ENCODE data around the gene IFITM1.
"Not testable (repeated sequence)": the region's sequence is repeated elsewhere in the genome, so short reads cannot be mapped to it uniquely, and the experiment has no call there.

IFITM1 gene

GRCh38 chr11:313787-314553 lies at the start of gene IFITM1:
TSS of gene IFITM1 (plus strand) at chr11:314040. CDS start at chr11:314171, 131 bp downstream.
- peak; percentile 49 to 59 for DNase-seq

GRCh38 chr11:266676-267439 lies 47.0 kb upstream of the IFITM1 start:
- peak; percentile 24 to 45 for DNase-seq

- peak; percentile 38 to 53 for DNase-seq
These were observed 46.3 kb upstream of the IFITM1 start for GRCh38 chr11:267491-267994.

- not testable (repeated sequence) for DNase-seq
These were observed 45.1 kb upstream of the IFITM1 start for GRCh38 chr11:268716-269145.

- no peak for DNase-seq
These were observed 44.5 kb upstream of the IFITM1 start for GRCh38 chr11:269146-269890.

GRCh38 chr11:270451-271318 lies 43.2 kb upstream of the IFITM1 start:
- no peak for DNase-seq

- DNase-seq = no peak
These were observed 42.5 kb upstream of the IFITM1 start for GRCh38 chr11:271319-271715.

- DNase-seq = no peak
These were observed 41.5 kb upstream of the IFITM1 start for GRCh38 chr11:272195-272930.

- no peak for DNase-seq
These were observed 41.0 kb upstream of the IFITM1 start for GRCh38 chr11:272931-273198.

- DNase-seq = no peak
These were observed 37.6 kb upstream of the IFITM1 start for GRCh38 chr11:276219-276618.

GRCh38 chr11:278001-278951 lies 35.6 kb upstream of the IFITM1 start, which contains the start of gene NLRP6:
TSS of gene NLRP6 (plus strand) at chr11:278407. CDS start at chr11:278570, 163 bp downstream.
- DNase-seq = no peak

GRCh38 chr11:279040-279965 lies 34.5 kb upstream of the IFITM1 start:
- no peak for DNase-seq

GRCh38 chr11:279966-280705 lies 33.7 kb upstream of the IFITM1 start:
- peak; percentile 50 to 52 for DNase-seq

- DNase-seq = no peak
These were observed 32.9 kb upstream of the IFITM1 start for GRCh38 chr11:280706-281485.

- DNase-seq = no peak
These were observed 32.2 kb upstream of the IFITM1 start for GRCh38 chr11:281486-282161.

GRCh38 chr11:282171-282570 lies 31.7 kb upstream of the IFITM1 start:
- DNase-seq = no peak
